ENCODE data around the gene WWC2. TPM values are rescaled to one million over a fixed set of nuclear protein-coding genes. Genes with fewer than 3 reads are reported as not detected.

The WWC2 gene
- total and polyA plus RNA-seq, 4 donors, result 7.1 to 50.3 (median 24.9) TPM

DNA sequence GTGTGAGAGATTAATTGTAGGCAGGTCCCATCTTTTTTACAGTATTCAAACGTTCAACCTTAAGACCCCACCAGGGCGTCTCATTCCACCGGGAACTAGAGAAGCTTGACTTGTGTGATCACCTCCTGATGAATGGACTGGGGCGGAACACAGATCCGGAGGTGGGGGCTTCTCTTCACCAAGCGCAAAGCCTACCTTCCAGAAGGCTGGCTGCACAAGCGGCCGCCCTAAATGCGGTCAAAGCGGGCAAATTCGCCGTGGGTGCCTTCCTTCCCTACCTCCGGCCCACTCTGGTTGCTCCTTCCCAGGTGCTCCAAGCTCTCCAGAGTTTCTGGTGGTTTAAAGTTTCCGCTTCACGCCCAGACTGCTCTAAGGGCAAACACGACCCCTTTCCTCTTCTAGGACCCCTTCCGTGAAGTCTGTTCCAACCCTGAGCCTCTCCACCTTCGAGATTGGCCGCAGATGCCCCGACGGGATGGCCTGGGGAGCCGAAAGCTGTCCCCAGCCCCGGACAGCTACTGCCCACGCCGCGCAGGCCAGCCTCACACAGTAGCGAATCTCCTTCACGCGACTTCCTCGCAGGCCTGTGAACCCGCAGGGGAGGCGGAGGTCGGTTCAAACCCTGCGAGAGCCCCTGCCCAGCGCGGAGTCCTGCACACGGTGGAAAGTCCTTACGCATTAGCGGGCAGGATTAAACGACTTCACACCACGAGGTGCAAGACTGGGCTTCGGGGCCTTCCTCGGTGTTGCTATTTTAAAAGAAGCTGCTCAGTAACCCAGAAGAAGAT, 1.6 kb upstream of the WWC2 start:
- Histone ChIP-seq H3K27me3 (ENCODE audit: control insufficient read depth in 1 of 2, insufficient read depth in 2 of 2, low read length in 1 of 2) (no peaks in the 10 kb centered on the region), H3K4me3 (ENCODE audit: low read length in 2 of 2) (peak overlapping the region; percentile 79 to 96), H3K27ac (ENCODE audit: low read depth in 1 of 2, low read length in 2 of 2) (peak overlapping the region; percentile 95 to 96), H3K36me3 (ENCODE audit: control insufficient read depth in 1 of 2, insufficient read depth in 2 of 2, low read length in 1 of 2) (no peaks in the 10 kb centered on the region), H3K4me1 (ENCODE audit: control insufficient read depth in 1 of 2, insufficient read depth in 2 of 2, low read length in 2 of 2) (peaks cover 0 to 1% of the 10 kb centered on the region in 2 donors), H3K9me3 (ENCODE audit: control insufficient read depth, low read length) (no peaks in the 10 kb centered on the region)
- peak; percentile 17 for ATAC-seq (ENCODE audit: low FRiP score)
- WGBS, 2 donors, result 52 to 55% methylated on average over 43 of the region's 43 CpGs
- intact Hi-C loops (cut with DNase I), result loop anchor here in 1 of 2 donors (10.0 kb wide), 2 partner anchors 347 to 407 kb away; partner anchors contain the start of genes CDKN2AIP and ING2
- DNase-seq, result peak in 1 of 2 donors; percentile 53

GRCh38 chr4:183098019-183098722, 886 bp upstream of the WWC2 start:
- Histone ChIP-seq H3K27ac (ENCODE audit: low read depth in 1 of 2, low read length in 2 of 2) (peak overlapping the region; percentile 95 to 96), H3K4me3 (ENCODE audit: low read length in 2 of 2) (peak overlapping the region; percentile 79 to 96), H3K9me3 (ENCODE audit: control insufficient read depth, low read length) (no peaks in the 10 kb centered on the region), H3K36me3 (ENCODE audit: control insufficient read depth in 1 of 2, insufficient read depth in 2 of 2, low read length in 1 of 2) (no peaks in the 10 kb centered on the region), H3K27me3 (ENCODE audit: control insufficient read depth in 1 of 2, insufficient read depth in 2 of 2, low read length in 1 of 2) (no peaks in the 10 kb centered on the region), H3K4me1 (ENCODE audit: control insufficient read depth in 1 of 2, insufficient read depth in 2 of 2, low read length in 2 of 2) (peaks cover 0 to 1% of the 10 kb centered on the region in 2 donors)
- 0 to 1% methylated on average over 65 to 79 of the region's 79 CpGs for WGBS, 2 donors
- intact Hi-C loops (cut with DNase I), result loop anchor here in 1 of 2 donors (10.0 kb wide), 2 partner anchors 347 to 407 kb away; partner anchors contain the start of genes CDKN2AIP and ING2
- ATAC-seq (ENCODE audit: low FRiP score), result peak; percentile 83
- DNase-seq, result peak; percentile 78 to 90

GRCh38 chr4:183099537-183100297, 660 bp downstream of the WWC2 start:
- DNase-seq (peak; percentile 54 to 80), ATAC-seq (ENCODE audit: low FRiP score) (no peak)
- peak overlapping the region; percentile 69 to 96 for H3K4me3 ChIP-seq (ENCODE audit: low read length in 2 of 2)
- peaks cover 0 to 1% of the 10 kb centered on the region in 2 donors for H3K4me1 ChIP-seq (ENCODE audit: control insufficient read depth in 1 of 2, insufficient read depth in 2 of 2, low read length in 2 of 2)
- no peaks in the 10 kb centered on the region for H3K36me3 ChIP-seq (ENCODE audit: control insufficient read depth in 1 of 2, insufficient read depth in 2 of 2, low read length in 1 of 2)
- H3K27ac ChIP-seq (ENCODE audit: low read depth in 1 of 2, low read length in 2 of 2), result peak overlapping the region; percentile 72 to 95
- H3K9me3 ChIP-seq (ENCODE audit: control insufficient read depth, low read length), result no peaks in the 10 kb centered on the region
- 0 to 1% methylated on average over 64 to 73 of the region's 73 CpGs for WGBS, 2 donors
- intact Hi-C loops (cut with DNase I), result loop anchor here in 1 of 2 donors (10.0 kb wide), 2 partner anchors 345 to 405 kb away; partner anchors contain the start of genes CDKN2AIP and ING2
- no peaks in the 10 kb centered on the region for H3K27me3 ChIP-seq (ENCODE audit: control insufficient read depth in 1 of 2, insufficient read depth in 2 of 2, low read length in 1 of 2)

GRCh38 chr4:183100298-183100599, 1.2 kb downstream of the WWC2 start:
- Histone ChIP-seq H3K9me3 (ENCODE audit: control insufficient read depth, low read length) (no peaks in the 10 kb centered on the region), H3K36me3 (ENCODE audit: control insufficient read depth in 1 of 2, insufficient read depth in 2 of 2, low read length in 1 of 2) (no peaks in the 10 kb centered on the region), H3K4me3 (ENCODE audit: low read length in 2 of 2) (peak overlapping the region; percentile 69 to 96), H3K27me3 (ENCODE audit: control insufficient read depth in 1 of 2, insufficient read depth in 2 of 2, low read length in 1 of 2) (no peaks in the 10 kb centered on the region), H3K4me1 (ENCODE audit: control insufficient read depth in 1 of 2, insufficient read depth in 2 of 2, low read length in 2 of 2) (peaks cover 0 to 1% of the 10 kb centered on the region in 2 donors), H3K27ac (ENCODE audit: low read depth in 1 of 2, low read length in 2 of 2) (no peak overlapping the region)
- whole genome bisulfite sequencing, 2 donors, result 30 to 35% methylated on average over 3 of the region's 3 CpGs
- DNase-seq (no peak), ATAC-seq (ENCODE audit: low FRiP score) (no peak)
- intact Hi-C loops (cut with DNase I), result no loop called here

DNA sequence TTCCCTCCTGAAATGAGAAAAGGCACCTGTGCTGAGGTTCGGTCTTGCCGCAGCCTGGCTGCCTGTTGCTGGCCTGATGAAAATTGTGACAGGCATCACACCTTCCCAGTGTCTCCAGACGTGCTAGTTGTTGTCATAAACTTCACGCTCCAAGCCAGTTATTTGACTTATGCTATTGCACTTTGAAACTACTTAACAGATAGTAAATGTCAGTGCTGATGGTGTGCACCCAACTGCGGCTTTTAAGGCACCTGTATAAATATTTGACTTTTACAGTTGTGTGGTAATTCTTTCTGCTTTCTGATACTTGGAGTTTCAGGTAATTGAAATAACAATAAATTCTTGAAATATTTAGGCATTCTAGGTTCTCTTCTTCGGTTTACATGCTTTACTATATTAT, 1.8 kb downstream of the WWC2 start:
- H3K4me3 ChIP-seq (ENCODE audit: low read length in 2 of 2), result no peak overlapping the region
- no peaks in the 10 kb centered on the region for H3K36me3 ChIP-seq (ENCODE audit: control insufficient read depth in 1 of 2, insufficient read depth in 2 of 2, low read length in 1 of 2)
- ATAC-seq (ENCODE audit: low FRiP score) (no peak), DNase-seq (no peak)
- no peaks in the 10 kb centered on the region for H3K27me3 ChIP-seq (ENCODE audit: control insufficient read depth in 1 of 2, insufficient read depth in 2 of 2, low read length in 1 of 2)
- no peak overlapping the region for H3K27ac ChIP-seq (ENCODE audit: low read depth in 1 of 2, low read length in 2 of 2)
- H3K4me1 ChIP-seq (ENCODE audit: control insufficient read depth in 1 of 2, insufficient read depth in 2 of 2, low read length in 2 of 2), result peaks cover 0 to 1% of the 10 kb centered on the region in 2 donors
- 64 to 65% methylated on average over 6 of the region's 6 CpGs for WGBS, 2 donors
- no peaks in the 10 kb centered on the region for H3K9me3 ChIP-seq (ENCODE audit: control insufficient read depth, low read length)
- intact Hi-C loops (cut with DNase I), result no loop called here

DNA sequence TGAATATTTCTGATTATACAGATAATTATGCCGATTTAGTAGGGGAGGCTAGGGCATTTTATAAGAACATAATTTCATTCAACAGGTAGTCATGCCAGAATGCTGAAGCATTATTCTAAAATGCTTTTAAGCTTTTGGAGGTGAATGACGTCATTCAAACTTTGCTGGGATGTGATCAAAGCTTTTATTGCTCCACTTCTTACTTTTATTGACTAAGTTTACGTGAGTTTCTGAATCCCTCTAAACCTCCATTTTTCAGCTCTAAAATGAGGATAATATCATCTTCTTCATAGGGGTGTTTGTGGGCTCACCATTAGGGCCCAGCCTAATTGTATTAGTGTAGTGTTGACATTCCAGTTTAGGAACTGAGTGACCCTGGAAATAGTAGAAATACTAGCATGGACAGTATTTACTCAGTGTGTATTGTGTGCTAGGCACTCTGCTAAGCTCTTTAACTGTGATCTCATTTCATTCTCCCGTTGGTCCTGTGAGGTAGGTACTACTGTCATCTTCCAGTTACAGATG, 3.0 kb downstream of the WWC2 start:
- ATAC-seq (ENCODE audit: low FRiP score) (no peak), DNase-seq (no peak)
- H3K4me1 ChIP-seq (ENCODE audit: control insufficient read depth in 1 of 2, insufficient read depth in 2 of 2, low read length in 2 of 2), result peaks cover 0 to 2% of the 10 kb centered on the region in 2 donors
- no peaks in the 10 kb centered on the region for H3K36me3 ChIP-seq (ENCODE audit: control insufficient read depth in 1 of 2, insufficient read depth in 2 of 2, low read length in 1 of 2)
- no peaks in the 10 kb centered on the region for H3K27me3 ChIP-seq (ENCODE audit: control insufficient read depth in 1 of 2, insufficient read depth in 2 of 2, low read length in 1 of 2)
- no peaks in the 10 kb centered on the region for H3K9me3 ChIP-seq (ENCODE audit: control insufficient read depth, low read length)
- H3K27ac ChIP-seq (ENCODE audit: low read depth in 1 of 2, low read length in 2 of 2), result no peak overlapping the region
- intact Hi-C loops (cut with DNase I), result no loop called here
- H3K4me3 ChIP-seq (ENCODE audit: low read length in 2 of 2), result no peak overlapping the region
- WGBS, 2 donors, result 68 to 74% methylated on average over 4 of the region's 4 CpGs

DNA sequence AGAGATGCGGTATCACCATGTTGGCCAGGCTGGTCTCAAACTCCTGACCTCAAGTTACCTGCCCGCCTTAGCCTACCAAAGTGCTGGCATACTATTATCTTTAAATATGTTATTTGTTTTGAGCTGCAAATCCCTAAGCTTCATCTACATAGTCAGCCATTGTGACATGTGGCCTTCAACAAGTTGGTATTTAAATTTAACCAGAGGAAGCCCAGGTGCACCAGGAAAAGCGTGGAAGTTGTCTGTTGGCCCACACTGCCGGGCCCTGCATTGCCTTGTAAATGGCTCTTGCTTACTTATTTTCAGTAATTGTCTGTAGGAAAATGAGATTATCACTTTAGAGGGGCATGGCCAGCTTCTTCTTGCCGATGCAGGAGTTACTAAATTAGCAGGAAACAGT, 6.0 kb downstream of the WWC2 start:
- H3K27me3 ChIP-seq (ENCODE audit: control insufficient read depth in 1 of 2, insufficient read depth in 2 of 2, low read length in 1 of 2), result no peaks in the 10 kb centered on the region
- H3K36me3 ChIP-seq (ENCODE audit: control insufficient read depth in 1 of 2, insufficient read depth in 2 of 2, low read length in 1 of 2), result no peaks in the 10 kb centered on the region
- DNase-seq (no peak), ATAC-seq (ENCODE audit: low FRiP score) (no peak)
- peaks cover 0 to 1% of the 10 kb centered on the region in 2 donors for H3K4me1 ChIP-seq (ENCODE audit: control insufficient read depth in 1 of 2, insufficient read depth in 2 of 2, low read length in 2 of 2)
- 94 to 95% methylated on average over 5 of the region's 5 CpGs for WGBS, 2 donors
- intact Hi-C loops (cut with DNase I), result loop anchor here in 1 of 2 donors (5.0 kb wide), 1 partner anchor 92 kb away; no protein-coding TSS in a partner anchor
- no peak overlapping the region for H3K4me3 ChIP-seq (ENCODE audit: low read length in 2 of 2)
- no peaks in the 10 kb centered on the region for H3K9me3 ChIP-seq (ENCODE audit: control insufficient read depth, low read length)
- no peak overlapping the region for H3K27ac ChIP-seq (ENCODE audit: low read depth in 1 of 2, low read length in 2 of 2)

DNA sequence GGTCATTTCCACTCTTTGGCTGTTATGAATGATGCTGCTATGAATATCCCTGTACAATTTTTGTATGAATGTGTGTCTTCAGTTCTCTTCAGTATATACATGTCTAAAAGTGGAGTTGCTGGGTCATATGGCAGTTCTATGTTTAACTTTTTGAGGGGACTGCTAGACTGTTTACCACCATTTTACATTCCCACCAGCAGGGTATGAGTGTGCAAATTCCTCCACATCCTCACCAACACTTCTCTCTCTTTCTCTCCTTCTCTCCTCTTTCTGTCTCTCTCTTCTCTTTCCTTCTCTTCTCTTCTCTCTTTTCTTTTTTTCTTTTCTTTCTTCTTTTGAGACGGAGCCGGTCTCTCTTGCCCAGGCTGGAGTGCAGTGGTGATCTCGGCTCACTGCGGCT, 7.8 kb downstream of the WWC2 start:
- no peak overlapping the region for H3K4me3 ChIP-seq (ENCODE audit: low read length in 2 of 2)
- H3K4me1 ChIP-seq (ENCODE audit: control insufficient read depth in 1 of 2, insufficient read depth in 2 of 2, low read length in 2 of 2), result peaks cover 0 to 1% of the 10 kb centered on the region in 2 donors
- ATAC-seq (ENCODE audit: low FRiP score) (no peak), DNase-seq (no peak)
- H3K9me3 ChIP-seq (ENCODE audit: control insufficient read depth, low read length), result no peaks in the 10 kb centered on the region
- H3K27me3 ChIP-seq (ENCODE audit: control insufficient read depth in 1 of 2, insufficient read depth in 2 of 2, low read length in 1 of 2), result no peaks in the 10 kb centered on the region
- intact Hi-C loops (cut with DNase I), result loop anchor here in 1 of 2 donors (5.0 kb wide), 1 partner anchor 90 kb away; no protein-coding TSS in a partner anchor
- H3K36me3 ChIP-seq (ENCODE audit: control insufficient read depth in 1 of 2, insufficient read depth in 2 of 2, low read length in 1 of 2), result no peaks in the 10 kb centered on the region
- H3K27ac ChIP-seq (ENCODE audit: low read depth in 1 of 2, low read length in 2 of 2), result no peak overlapping the region
- 99 to 100% methylated on average over 4 of the region's 4 CpGs for WGBS, 2 donors
